ENCODE data around the gene GNA12.
"Not testable (repeated sequence)": the region's sequence is repeated elsewhere in the genome, so short reads cannot be mapped to it uniquely, and the experiment has no call there.

GNA12 gene

DNA sequence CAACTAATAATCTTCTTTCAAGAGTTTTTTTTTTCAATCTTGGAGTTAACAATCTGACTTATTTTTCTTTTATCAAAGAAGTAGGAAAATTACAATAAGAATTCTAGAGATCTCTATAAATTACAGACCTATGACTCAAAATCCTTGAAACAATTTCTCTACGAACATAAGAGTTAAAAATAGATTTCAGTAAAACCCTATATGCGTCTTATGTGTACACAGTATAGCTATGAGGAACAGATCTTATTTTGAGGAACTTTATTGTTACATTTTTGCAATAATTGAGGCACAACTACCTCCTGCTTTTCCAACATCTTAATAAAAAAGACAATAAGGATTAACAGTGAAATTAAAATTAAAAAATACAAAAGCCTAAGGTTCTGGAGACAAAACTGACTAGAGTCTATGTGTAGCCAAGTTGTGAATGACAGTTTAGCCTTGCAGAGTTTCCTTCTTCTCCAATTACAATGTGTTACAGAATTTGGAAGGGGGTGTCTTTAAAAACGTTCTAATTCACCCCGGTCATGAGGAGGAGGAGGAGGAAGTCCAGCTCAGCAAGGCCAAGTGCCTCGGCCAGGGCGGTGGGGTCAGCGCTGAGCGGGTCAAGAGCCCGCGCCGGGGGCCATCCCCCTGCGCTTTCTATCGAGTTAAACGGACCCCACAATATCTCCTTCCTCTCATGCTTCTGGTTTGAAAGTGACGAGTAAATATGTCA lies 115.6 kb downstream of the GNA12 start:
- no peak for DNase-seq (ENCODE audit: low read depth in 2 of 2)

DNA sequence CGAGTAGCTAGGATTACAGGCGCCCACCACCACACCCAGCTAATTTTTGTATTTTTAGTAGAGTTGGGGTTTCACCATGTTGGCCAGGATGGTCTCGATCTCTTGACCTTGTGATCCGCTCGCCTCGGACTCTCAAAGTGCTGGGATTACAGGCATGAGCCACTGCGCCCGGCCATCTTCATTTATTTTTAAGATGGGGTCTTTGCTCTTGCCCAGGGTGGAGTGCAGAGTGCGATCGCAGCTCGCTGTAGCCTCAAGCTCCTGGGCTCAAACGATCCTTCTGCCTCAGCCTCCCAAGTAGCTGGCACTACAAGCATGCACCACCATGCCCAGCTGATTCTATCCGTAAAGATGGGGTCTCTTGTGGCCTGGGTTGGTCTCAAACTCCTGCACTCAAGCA lies 116.9 kb downstream of the GNA12 start:
- DNase-seq (ENCODE audit: low read depth in 2 of 2), result not testable (repeated sequence)

GRCh38 chr7:2726316-2727018 lies 117.6 kb downstream of the GNA12 start:
- no peak for DNase-seq (ENCODE audit: low read depth in 2 of 2)

DNA sequence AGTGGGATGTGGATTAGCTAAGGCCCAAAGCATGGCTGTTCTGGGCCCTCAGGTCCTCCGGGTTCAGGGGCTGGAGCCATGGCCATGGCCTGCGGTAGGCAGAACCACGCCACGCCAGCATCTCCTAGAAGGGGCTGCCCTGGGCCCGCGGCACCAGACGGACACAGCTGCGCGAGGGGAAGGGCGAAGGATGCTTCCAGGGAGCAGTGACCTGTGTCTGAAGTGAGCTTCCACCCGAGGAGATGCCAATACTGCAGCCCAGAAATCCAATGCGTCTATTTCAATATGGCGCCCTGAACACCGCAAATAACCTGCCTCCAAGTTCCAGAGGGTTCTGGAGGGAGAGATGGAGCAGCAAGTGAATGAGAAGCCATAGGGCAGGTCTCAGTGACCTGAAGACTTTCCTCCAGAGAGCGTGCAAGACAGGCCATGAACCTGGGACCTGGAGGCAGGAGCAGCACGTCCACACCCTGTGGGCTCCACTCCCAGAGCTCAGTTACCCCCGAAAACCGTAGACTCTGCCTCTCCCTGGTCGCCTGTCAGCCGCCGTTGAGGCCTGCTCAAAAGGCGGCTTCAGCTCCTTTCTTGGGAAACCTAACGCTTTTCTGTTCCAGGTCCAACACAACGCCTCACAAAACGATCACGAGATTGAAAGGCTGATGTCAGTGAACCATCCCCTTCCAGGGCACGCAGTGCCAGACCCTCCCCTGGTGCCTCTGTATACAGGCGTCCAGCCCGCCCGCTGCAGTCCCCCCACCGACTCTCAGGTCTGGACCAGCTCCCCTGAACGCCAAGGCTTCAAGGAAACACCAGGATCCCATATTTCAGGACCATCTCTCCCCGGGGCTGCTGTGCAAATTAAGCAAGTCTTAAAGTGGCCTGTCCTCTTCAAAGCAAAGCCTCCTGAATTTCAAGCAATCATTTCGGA lies 118.7 kb downstream of the GNA12 start:
- no peak for DNase-seq (ENCODE audit: low read depth in 2 of 2)

- no peak for DNase-seq (ENCODE audit: low read depth in 2 of 2)
These were observed 119.5 kb downstream of the GNA12 start for GRCh38 chr7:2724453-2725177.

GRCh38 chr7:2724036-2724435 lies 120.1 kb downstream of the GNA12 start:
- not testable (repeated sequence) for DNase-seq (ENCODE audit: low read depth in 2 of 2)

GRCh38 chr7:2723138-2723850 lies 120.8 kb downstream of the GNA12 start:
- DNase-seq (ENCODE audit: low read depth in 2 of 2), result no peak

DNA sequence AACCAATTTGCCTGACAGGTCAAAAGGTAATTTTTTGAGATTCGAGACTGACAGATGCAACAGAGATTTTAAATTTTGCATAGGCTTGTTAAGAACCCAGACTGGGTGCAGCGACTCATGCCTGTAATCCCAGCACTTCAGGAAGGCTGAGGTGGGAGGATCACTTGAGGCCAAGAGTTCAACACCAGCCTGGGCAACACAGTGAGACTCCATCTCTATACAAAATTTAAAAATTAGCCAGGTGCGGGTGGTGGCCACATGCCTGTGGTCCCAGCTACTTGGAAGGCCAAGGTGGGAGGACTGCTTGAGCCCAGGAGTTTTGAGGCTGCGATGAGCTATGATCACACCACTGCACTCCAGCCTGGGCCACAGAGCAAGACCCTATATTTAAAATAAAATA lies 121.5 kb downstream of the GNA12 start:
- no peak for DNase-seq (ENCODE audit: low read depth in 2 of 2)

GRCh38 chr7:2721842-2722241 lies 122.3 kb downstream of the GNA12 start:
- no peak for DNase-seq (ENCODE audit: low read depth in 2 of 2)

- DNase-seq (ENCODE audit: low read depth in 2 of 2), result no peak
These were observed 124.1 kb downstream of the GNA12 start for GRCh38 chr7:2720024-2720423.

GRCh38 chr7:2719007-2719406 lies 125.1 kb downstream of the GNA12 start:
- peak; percentile 50 to 66 for DNase-seq (ENCODE audit: low read depth in 2 of 2)

DNA sequence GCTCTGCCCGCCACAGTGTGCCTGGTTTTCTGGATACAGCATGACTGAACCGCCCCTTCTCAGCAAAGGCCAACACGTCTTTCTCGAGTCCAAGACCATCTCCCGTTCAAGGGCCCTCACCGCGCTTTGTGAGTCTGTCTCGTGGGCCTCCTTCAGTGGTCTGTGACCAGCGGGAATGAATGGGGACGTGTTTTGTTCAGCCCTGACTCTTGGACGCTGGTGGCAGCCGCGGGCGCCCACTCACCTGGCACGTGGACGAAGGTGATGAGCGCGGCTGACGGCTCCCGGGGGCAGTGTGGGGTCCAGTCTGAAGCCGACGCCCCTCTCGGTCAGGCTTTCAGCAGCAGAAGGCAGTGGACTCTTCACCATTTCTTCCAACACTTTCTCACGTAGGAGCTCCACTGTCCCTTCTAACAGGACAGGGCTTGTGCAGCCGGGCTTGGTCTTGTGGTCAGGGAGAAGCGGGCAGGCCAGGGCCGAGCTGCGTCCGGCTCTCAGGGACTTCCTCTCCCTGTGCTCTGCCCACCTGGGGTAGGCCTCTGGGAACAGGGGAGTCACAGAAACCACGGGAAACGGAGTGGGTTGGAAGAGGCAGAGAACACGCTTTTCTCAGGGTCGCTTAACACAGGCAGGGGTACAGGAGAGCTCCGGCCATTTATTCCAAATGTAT lies 125.7 kb downstream of the GNA12 start:
- no peak for DNase-seq (ENCODE audit: low read depth in 2 of 2)

- no peak for DNase-seq (ENCODE audit: low read depth in 2 of 2)
These were observed 126.5 kb downstream of the GNA12 start for GRCh38 chr7:2717293-2718261.

DNA sequence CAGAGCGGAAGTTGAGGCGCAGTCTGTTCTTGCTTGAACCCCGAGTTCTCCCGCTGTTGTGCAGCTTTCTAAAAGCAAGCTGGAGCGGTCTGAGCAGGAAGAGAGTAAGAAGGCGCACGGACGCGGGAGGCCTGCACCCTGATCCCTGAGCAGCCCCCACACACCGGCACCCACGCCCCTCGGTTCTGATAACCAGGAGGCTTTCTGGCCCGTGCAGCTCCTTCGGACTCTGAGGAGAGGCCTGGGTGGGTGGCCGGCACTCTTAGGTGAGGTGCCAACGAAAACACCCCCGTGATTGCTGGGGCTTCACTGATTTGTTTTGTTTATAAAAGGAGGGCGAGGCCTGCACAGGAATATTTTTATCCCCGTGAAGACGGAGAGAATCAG lies 127.2 kb downstream of the GNA12 start:
- DNase-seq (ENCODE audit: low read depth in 2 of 2), result no peak

DNA sequence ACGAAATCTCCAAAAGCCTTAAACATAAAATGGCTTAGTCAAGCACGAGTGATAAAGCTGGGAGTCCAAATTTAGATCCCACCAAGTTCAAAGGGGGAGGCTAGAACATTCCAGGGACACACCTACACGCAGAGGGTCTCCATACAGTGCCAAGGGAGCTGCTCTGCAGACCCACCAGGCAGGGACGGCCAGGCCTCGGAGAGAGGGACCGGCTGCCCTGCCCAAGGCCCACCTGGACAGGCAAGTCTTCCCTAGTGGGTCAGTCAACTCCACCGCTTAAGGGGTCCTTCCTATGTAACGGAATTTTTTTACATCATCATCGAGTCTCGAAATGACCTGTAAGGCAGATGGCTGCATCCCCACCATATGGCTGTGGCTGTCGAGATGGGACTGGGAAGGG lies 127.6 kb downstream of the GNA12 start:
- no peak for DNase-seq (ENCODE audit: low read depth in 2 of 2)

DNA sequence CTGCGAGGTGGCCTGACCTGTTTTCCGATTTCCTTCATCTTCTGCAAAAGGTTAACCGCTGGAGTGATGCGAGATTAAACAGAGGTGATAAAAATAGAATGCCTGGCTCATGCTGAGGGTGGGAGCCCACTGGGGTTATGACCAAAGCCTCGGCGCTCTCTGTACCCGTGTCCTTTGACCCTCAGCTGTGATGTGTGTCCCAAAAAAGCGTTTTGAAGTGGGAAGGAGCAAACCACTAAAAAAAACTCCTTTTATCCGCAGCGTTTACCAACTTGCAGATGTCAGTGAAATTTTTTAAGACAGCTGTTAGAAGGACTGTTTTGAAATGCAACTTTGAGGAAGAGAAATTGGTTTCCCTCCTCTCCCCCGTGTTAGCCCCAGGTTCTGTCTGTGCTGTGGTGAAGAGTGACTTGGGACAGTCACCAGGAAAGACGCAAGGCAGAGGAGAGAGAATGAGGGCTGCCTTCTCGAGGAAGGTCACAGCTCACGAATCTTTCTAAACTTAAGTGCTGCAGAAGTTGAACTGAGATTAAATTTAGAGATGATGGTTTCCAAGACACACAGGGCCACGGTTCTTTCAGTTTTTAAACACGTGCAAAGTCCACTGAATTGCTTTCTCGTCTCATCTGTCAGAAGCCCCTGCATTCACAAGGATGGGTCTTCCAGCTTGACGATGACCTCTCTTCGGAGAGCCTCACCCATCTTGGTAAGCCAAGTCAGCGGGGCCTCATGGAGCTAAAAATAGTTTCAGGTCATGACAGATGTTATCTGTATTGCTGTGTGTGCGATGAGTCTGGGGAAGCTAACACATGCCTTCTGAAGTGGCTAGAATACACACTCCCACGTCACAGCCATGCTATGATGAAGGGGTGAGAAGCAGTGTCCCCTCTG lies 128.5 kb downstream of the GNA12 start:
- peak; percentile 47 to 54 for DNase-seq (ENCODE audit: low read depth in 2 of 2)

DNA sequence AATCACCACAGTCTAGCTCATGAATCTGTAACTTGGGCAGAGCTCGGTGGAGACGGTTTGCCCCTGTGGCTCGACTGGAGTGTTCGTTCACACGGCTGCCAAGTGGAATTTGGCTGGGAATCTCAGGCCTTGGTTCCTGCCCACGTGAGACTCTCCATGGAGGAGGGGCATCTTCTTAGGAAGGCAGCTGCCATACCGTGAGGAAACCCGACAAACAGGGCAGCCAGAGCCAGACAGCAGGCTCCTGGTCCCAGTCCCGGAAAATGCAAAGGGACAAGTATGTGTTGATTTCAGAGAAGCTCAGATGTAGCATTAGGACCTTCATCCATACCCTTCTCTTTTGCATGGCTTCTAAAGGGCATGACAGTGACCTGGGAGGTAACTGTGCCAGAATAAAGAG lies 129.5 kb downstream of the GNA12 start:
- DNase-seq (ENCODE audit: low read depth in 2 of 2), result no peak

DNA sequence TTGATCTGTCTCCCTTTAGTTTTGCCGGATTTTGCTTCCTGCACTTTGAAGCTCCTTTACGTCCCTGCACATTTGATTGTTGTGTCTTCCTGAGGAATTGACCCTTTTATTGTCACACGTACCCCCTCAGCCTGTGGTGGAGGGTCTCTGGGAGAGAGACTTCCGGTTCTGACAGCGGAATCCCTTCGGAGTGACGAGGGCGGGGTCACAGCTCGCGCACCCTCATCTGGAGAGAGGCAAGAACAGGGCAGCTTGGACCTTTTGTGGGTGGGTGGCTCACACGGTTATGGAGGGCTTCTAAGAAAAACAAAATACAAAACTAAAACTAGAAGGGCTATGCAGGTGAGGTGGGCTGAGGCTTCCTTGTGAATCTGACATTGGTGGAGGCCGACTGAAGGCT lies 130.1 kb downstream of the GNA12 start:
- no peak for DNase-seq (ENCODE audit: low read depth in 2 of 2)
